AG08395 (cell line): ENCODE measurements around the gene LLGL2.

Source experiments
- DNase-seq: peaks from one replicate; pipeline ENCODE4 v3.0.0; 2012; ENCODE audit warnings: mixed read lengths, low spot score

Gene LLGL2

DNA sequence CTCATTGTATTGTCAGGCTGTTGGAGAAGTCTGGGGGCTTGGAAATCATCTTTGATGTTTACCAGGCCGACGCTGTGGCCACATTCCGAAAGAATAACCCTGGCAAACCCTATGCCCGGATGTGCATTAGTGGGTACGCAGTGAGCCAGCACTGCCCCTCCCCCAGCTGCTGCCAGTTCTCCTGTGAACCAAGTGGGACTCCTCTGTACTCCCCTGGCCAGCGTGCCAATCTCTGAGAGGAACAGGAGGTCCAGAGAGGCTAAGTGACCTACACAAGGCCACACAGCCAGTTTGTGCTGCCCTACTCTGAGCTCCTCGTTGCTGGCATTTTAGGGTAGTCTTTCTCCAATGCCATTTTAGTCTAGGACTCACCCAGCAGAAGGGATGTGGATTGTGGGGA lies 1.9 kb upstream of the LLGL2 start:
- no peak for DNase-seq

GRCh38 chr17:75524269-75524969 lies 1.1 kb upstream of the LLGL2 start:
- no peak for DNase-seq

GRCh38 chr17:75525806-75526554 lies 483 bp downstream of the LLGL2 start:
- no peak for DNase-seq

- DNase-seq = no peak
Observed at GRCh38 chr17:75526555-75527270, 1.2 kb downstream of the LLGL2 start.

DNA sequence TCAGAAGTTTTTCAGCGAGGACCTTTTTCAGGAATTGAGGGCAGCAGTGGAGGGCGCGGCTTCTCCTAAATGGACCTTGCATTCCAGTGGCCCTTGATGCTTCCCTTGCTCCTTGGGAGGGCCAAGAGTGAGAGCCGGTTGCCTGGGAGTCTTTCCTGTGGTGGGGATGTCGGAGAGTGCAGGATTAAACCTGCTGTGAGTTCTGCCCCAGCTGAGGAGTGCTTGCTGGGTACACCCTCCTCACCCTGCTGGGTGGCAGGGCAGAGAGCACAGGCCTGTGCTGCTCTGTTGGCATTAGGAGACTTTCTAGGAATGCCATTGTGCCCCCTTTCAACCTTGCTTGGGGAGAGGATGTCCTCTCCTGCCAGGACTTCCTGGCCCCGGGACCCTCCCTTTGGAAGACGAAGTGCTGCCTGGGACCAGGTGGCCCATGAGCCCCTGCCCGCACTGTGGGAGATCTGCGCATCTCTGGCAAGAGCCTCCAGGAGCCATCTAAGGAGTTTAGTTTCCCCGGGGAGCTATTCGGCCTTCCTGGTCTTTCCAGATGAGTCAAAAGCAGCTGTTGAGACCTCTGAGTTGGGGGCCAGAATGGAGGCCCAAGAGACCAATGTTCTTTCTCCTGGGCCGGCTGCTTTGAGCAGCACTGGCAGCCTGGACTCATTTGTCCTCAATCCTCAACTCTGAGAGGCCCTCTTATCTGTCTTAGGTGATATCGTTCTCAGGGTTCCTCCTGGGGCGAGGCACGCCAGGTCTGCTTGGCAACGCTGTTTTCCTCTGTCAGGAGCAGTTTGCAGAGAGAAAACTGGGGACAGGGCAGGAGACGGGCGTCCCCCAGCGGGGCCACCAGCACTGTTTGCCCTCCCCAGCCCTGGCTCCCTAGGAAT lies 5.6 kb downstream of the LLGL2 start:
- no peak for DNase-seq

- no peak for DNase-seq
Observed at GRCh38 chr17:75531721-75532072, 6.2 kb downstream of the LLGL2 start.

GRCh38 chr17:75535119-75535537 lies 9.6 kb downstream of the LLGL2 start:
- no peak for DNase-seq

DNA sequence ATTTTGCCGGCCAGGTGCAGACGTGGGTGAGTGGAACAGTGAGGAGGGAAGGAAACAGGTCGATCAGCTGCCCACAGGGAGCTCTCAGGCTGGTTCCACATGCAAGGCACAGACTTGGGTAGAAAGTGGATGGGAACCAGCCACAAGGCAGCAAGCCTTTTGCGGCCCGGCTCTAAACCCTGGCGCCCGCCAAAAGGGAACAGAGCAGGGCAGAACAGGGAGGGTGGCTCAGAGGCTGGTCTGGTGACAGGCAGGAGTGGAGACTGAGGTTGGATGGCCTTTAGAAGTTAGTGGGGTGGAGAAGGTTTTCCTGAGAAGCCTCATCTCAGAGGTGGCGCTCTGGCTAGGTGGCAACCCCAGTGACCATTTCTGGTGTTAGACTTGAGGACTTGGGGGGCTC lies 10.4 kb downstream of the LLGL2 start:
- no peak for DNase-seq

GRCh38 chr17:75536366-75536765 lies 10.9 kb downstream of the LLGL2 start:
- no peak for DNase-seq

- DNase-seq = no peak
Observed at GRCh38 chr17:75539967-75540729, 14.7 kb downstream of the LLGL2 start.

DNA sequence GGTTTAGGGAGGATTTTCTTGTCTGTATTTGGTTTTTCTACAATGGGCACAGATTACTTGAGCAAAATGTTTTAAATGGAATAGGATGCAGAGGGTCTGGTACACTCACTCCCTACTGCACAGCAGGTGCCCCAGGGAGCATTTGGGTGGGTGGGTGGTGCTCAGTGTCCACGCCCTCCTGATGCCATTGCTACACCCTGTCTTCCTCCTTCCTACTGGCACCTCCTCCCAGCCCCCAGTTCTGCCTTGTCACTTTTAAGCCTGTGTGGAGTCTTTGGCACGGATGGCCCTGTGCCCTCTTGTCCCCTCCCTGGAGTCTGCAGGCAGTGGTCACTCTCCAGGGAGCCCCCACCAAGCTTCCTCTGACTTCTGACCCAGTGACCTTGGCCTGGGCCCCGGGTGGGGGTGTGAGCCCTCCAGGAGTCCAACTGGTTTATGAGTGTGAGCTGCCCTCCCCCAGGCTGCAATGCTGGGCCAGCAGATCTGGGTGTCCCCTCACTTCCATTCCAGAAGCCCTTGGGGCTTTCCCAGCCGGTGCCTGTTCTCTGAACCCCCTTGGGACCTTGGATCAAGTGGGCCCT lies 15.5 kb downstream of the LLGL2 start:
- no peak for DNase-seq

DNA sequence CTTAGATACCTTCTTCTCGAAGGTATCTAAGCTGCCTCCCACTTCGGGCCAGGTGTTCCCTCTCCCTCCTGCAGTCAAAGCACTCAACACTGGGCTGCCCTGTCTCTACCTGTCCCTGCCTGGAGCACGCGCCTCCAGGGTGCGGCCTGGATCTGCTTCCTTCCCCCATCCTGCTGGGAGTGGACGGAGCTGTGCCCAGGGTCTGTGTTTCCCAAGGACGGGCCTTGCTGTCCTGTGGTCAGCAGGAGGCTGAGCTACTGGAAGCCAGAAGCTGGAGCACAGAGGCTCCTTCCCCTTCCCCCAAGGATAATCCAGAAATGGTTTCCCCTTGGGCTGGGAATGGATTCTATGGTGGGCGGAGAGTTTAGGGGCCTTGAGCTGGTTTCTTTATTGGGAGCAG lies 16.7 kb downstream of the LLGL2 start:
- DNase-seq = no peak

- no peak for DNase-seq
Observed at GRCh38 chr17:75542728-75543336, 17.3 kb downstream of the LLGL2 start.

- DNase-seq = no peak
Observed at GRCh38 chr17:75544250-75544649, 18.8 kb downstream of the LLGL2 start.

GRCh38 chr17:75546181-75546580 lies 20.7 kb downstream of the LLGL2 start:
- DNase-seq = no peak

DNA sequence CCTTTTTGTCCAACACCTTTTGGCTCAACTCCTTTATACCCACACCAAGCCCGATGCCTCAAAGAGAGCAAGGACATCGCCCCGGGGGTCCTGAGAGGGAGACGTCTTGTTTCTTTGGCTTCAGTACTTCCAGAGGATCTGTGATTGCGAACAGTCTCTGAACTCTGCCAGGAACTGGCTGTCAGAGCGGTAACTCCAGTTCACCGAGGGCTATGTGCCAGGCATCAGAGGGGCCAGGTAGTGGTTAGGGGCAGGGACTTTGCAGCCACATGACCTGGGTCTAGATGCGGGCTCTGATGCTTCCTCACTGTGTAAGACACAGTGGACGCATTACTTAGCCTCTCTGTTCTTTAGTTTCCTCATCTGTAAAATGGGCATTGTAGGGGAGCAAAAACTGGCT lies 21.6 kb downstream of the LLGL2 start:
- DNase-seq = no peak

- no peak for DNase-seq
Observed at GRCh38 chr17:75548813-75549212, 23.3 kb downstream of the LLGL2 start.

DNA sequence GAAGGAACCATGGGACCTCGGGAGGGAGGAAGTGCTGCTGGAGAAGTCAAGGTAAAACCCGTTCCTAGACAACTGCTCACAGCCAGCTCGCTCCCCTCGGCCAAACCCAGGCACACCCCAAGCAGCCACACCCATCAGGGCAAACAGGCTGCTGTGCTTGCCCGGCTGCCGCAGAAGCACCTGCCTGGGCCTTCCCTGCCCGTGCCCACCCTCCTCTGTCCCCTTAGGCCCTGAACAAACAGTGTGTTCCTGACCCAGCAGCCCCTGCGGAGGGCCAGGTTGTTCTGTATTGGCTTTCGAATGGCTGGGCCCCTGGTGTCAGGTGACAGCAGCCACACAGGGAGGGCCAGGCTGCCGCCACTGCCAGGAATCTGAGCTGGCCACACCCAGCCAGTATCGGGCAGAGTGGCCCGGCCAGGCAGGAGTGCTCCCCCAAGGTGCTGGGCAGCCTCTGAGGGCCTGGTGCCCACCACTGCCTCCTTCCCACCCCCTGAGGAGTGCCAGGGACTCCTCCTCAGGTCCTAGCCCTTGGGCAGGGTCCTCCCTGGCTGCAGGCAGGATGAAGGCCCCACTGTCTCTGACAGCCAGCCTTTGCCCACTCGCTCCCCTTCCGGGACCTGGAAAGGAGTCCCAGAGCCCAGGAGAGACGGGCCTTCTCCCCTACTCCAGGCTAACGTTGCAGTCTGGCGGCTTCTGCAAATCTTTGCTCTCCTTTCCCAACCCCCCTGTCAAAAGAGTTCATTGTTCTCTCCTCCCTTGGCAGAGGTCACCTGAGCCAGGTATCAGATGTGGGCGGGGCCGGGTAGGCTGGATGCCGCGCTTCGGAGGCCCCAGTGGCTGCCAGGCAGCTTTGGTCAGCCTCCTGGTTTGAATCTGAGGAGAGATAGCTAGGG lies 24.0 kb downstream of the LLGL2 start:
- DNase-seq = no peak

GRCh38 chr17:75550139-75550465 lies 24.6 kb downstream of the LLGL2 start:
- no peak for DNase-seq

GRCh38 chr17:75551266-75551665 lies 25.8 kb downstream of the LLGL2 start:
- no peak for DNase-seq
